Measurements from ENCODE around the gene RSAD2.

GRCh38 chr2:6866275-6866671 lies 11.3 kb upstream of the RSAD2 start:
- TF ChIP-seq POLR2AphosphoS5 (IDR thresholded peaks at IDR 0.05) (no peak), CTCF (IDR thresholded peaks at IDR 0.05) (no peak)

Measured in breast epithelium (tissue), 3 donors.